B cell (primary cell): ENCODE results near the gene IYD. TPM values are rescaled to one million over a fixed set of nuclear protein-coding genes. Genes with fewer than 3 reads are reported as not detected.

Experiments
- ATAC-seq: fragments of 200-7000 bp; cut with Tn5 transposase; one replicate; pipeline ENCODE4 v1.10.0; 2021; ENCODE audit warnings: low read depth, mild to moderate bottlenecking, moderate number of reproducible peaks, moderate library complexity
- CTCF ChIA-PET: fragments of 350-600 bp; sonication (Branson Sonifier 250); formaldehyde crosslinking; loops from one replicate; lab custom pipeline; 2021; ENCODE audit warnings: antibody characterized with exemption, inconsistent platforms; lab: Charles Lee
- POLR2A ChIA-PET: fragments of 350-600 bp; sonication (Branson Sonifier 250); formaldehyde crosslinking; loops from one replicate; lab custom pipeline; 2021; ENCODE audit warnings: antibody characterized with exemption; lab: Charles Lee
- DNase-seq: peaks from one replicate; pipeline ENCODE4 v3.0.0; 2013
- H2AFZ ChIP-seq: 2 replicates; pipeline ENCODE4 v1.6.1; 2012; ENCODE audit warnings: mild to moderate bottlenecking, low read depth, low read length; ENCODE audit not compliant: insufficient read depth, poor library complexity, severe bottlenecking
- H3K27ac ChIP-seq, 2 donors: 1 replicate in 1 of 2; 2 replicates in 1 of 2; pipeline ENCODE4 v1.5.1; 2012 to 2013; ENCODE audit warnings: low read length in 2 of 2, mild to moderate bottlenecking in 2 of 2, moderate library complexity in 1 of 2
- H3K27me3 ChIP-seq, 4 experiments: fragments of 200-600 bp in 1 of 4; sonication (generic) in 1 of 4; replicated peaks in 1 of 4; 1 replicate in 2 of 4; 2 replicates in 2 of 4; pipeline versions ENCODE4 v1.6.1 to v1.7.0; 2013 to 2016; ENCODE audit warnings: low read length in 3 of 4, mild to moderate bottlenecking in 2 of 4, mixed read lengths in 1 of 4, moderate library complexity in 1 of 4; ENCODE audit not compliant: insufficient read depth in 4 of 4, control insufficient read depth in 3 of 4; ENCODE audit errors: control extremely low read depth in 1 of 4
- H3K36me3 ChIP-seq, 2 experiments: replicated peaks in 1 of 2; 1 replicate in 1 of 2; 2 replicates in 1 of 2; pipeline versions ENCODE4 v1.6.1 to v1.7.1; 2013; ENCODE audit warnings: low read length in 1 of 2; ENCODE audit not compliant: insufficient read depth in 2 of 2, control insufficient read depth in 1 of 2; ENCODE audit errors: control extremely low read depth in 1 of 2, extremely low read depth in 1 of 2
- H3K4me1 ChIP-seq, 2 donors: fragments of 200-600 bp in 1 of 2; sonication (generic) in 1 of 2; 1 replicate in 1 of 2; 2 replicates in 1 of 2; pipeline versions ENCODE4 v1.5.1 to v1.6.1; 2013 to 2017; ENCODE audit warnings: low read length in 2 of 2; ENCODE audit not compliant: control insufficient read depth in 2 of 2, insufficient read depth in 2 of 2
- H3K4me2 ChIP-seq: replicated peaks from 2 replicates; pipeline ENCODE3; 2012; ENCODE audit warnings: mild to moderate bottlenecking, low read depth, low read length; ENCODE audit not compliant: poor library complexity, severe bottlenecking
- H3K4me3 ChIP-seq, 5 experiments: fragments of 200-600 bp in 1 of 5; sonication (generic) in 1 of 5; 1 replicate in 3 of 5; 2 replicates in 2 of 5; pipeline versions ENCODE4 v1.5.1 to v1.7.0; 2011 to 2016; ENCODE audit warnings: low read length in 4 of 5, mild to moderate bottlenecking in 4 of 5, low read depth in 2 of 5, control low read depth in 1 of 5, moderate library complexity in 1 of 5; ENCODE audit not compliant: insufficient read depth in 1 of 5; ENCODE audit errors: control extremely low read depth in 1 of 5, extremely low read depth in 1 of 5
- H3K79me2 ChIP-seq: fragments of 200-600 bp; sonication (generic); one replicate; pipeline ENCODE4 v1.6.0; 2016; ENCODE audit warnings: low read length; ENCODE audit not compliant: control insufficient read depth, insufficient read depth
- H3K9ac ChIP-seq: fragments of 200-600 bp; sonication (generic); 2 replicates; pipeline ENCODE4 v1.6.1; 2017; ENCODE audit warnings: mild to moderate bottlenecking, low read length, moderate library complexity
- H3K9me3 ChIP-seq, 3 donors: one replicate each; pipeline versions ENCODE4 v1.6.1 to v1.7.1; 2013; ENCODE audit warnings: low read length in 2 of 3; ENCODE audit not compliant: control insufficient read depth in 2 of 3, insufficient read depth in 1 of 3; ENCODE audit errors: control extremely low read depth in 1 of 3
- H4K20me1 ChIP-seq: 2 replicates; pipeline ENCODE4 v1.6.0; 2012; ENCODE audit warnings: mild to moderate bottlenecking, low read length; ENCODE audit not compliant: insufficient read depth, control insufficient read depth, poor library complexity, severe bottlenecking
- H3K27ac Mint-ChIP-seq: one replicate; pipeline ENCODE4 v1.8.0; 2021; ENCODE audit warnings: mixed read lengths
- H3K27me3 Mint-ChIP-seq: one replicate; pipeline ENCODE4 v1.8.0; 2021; ENCODE audit warnings: mixed read lengths
- H3K4me1 Mint-ChIP-seq: one replicate; pipeline ENCODE4 v1.8.0; 2021; ENCODE audit warnings: mixed read lengths
- H3K4me3 Mint-ChIP-seq: one replicate; pipeline ENCODE4 v1.8.0; 2021; ENCODE audit warnings: mixed read lengths
- H3K9me3 Mint-ChIP-seq: one replicate; pipeline ENCODE4 v1.8.0; 2022; ENCODE audit warnings: mixed read lengths; ENCODE audit not compliant: insufficient read depth
- CTCF ChIP-seq: fragments of 200-600 bp; IDR thresholded peaks from one replicate; pipeline ENCODE4 v1.8.0; 2022; ENCODE audit warnings: antibody characterized with exemption, mild to moderate bottlenecking
- EZH2 ChIP-seq: IDR thresholded peaks from 2 replicates; pipeline ENCODE4 v1.6.1; 2012; ENCODE audit warnings: borderline replicate concordance, low read depth, mild to moderate bottlenecking, moderate library complexity, low read length; ENCODE audit not compliant: insufficient read depth, poor library complexity, severe bottlenecking
- WGBS: methylation state at CpG from one replicate; pipeline ENCODE4 v1.1.5; 2013; ENCODE audit warnings: missing lambda C conversion rate; ENCODE audit not compliant: insufficient coverage; 5-methylcytosine and 5-hydroxymethylcytosine counted together
- intact Hi-C: fragments of 100-400 bp; cut with micrococcal nuclease; formaldehyde crosslinking; loops from one replicate; pipeline ENCODE4 v1.10.0; 2022
- polyA plus RNA-seq: library from polyadenylated mRNA; depleted of rRNA; stranded (reverse); fragments of >200 nt; gene quantifications from 2 replicates; pipeline ENCODE4 v1.2.3, GENCODE V29; 2012
- total RNA-seq, 2 donors: library from RNA; stranded (reverse); fragments of 120-200 nt in 1 of 2; gene quantifications; 1 replicate in 1 of 2; 2 replicates in 1 of 2; pipeline versions ENCODE4 v1.2.3 to v1.2.4, GENCODE V29; 2013 to 2022

Gene IYD
- total and polyA plus RNA-seq, 2 donors (not counting 1 experiment from before 2014, with no cell fraction given), result not detected

- CTCF ChIA-PET, result interaction anchor here (0.8 kb wide), 1 partner anchor 11 kb away, joined by 3 read pairs; no protein-coding TSS in a partner anchor
- WGBS, result no CpG with 5 or more reads among the region's 1 CpG
Measured at GRCh38 chr6:150353445-150353844, 15.4 kb upstream of the IYD start.

More at GRCh38 chr6:150353445-150353844, 15.4 kb upstream of the IYD start:
- peaks cover 0 to 13% (median 0%) of the 10 kb centered on the region in 4 experiments for H3K27me3 ChIP-seq
- Mint-ChIP-seq H3K4me1 (no peaks in the 10 kb centered on the region), H3K9me3 (no peaks in the 10 kb centered on the region), H3K27ac (no peak overlapping the region), H3K4me3 (no peak overlapping the region), H3K27me3 (peaks cover 10% of the 10 kb centered on the region)
- no peak overlapping the region for H3K4me3 ChIP-seq
- POLR2A ChIA-PET, result no interaction called here
- no peaks in the 10 kb centered on the region for H4K20me1 ChIP-seq
- H2AFZ ChIP-seq, result no peak overlapping the region
- H3K27ac ChIP-seq, result no peak overlapping the region
- no peaks in the 10 kb centered on the region for H3K36me3 ChIP-seq
- H3K9me3 ChIP-seq, result no peaks in the 10 kb centered on the region
- no peak for ATAC-seq
- H3K79me2 ChIP-seq, result no peaks in the 10 kb centered on the region
- no peaks in the 10 kb centered on the region for H3K4me1 ChIP-seq
- no peak overlapping the region for H3K4me2 ChIP-seq
- H3K9ac ChIP-seq, result no peak overlapping the region
- intact Hi-C loops, result no loop called here
- no peak for TF ChIP-seq EZH2
- no peak for TF ChIP-seq CTCF
- no peak for DNase-seq
